Muscle layer of duodenum (tissue), 2 donors: ENCODE measurements around the gene STARD8.

Experiments
- H3K27ac ChIP-seq: one replicate; pipeline ENCODE4 v1.7.0; 2013; ENCODE audit warnings: mild to moderate bottlenecking, low read length
- H3K27me3 ChIP-seq: one replicate; pipeline ENCODE4 v1.7.0; 2013; ENCODE audit warnings: low read depth, mild to moderate bottlenecking, control low read depth, low read length
- H3K36me3 ChIP-seq, 2 donors: one replicate each; pipeline ENCODE4 v1.7.0; 2013; ENCODE audit warnings: low read length in 2 of 2, control low read depth in 1 of 2, mild to moderate bottlenecking in 1 of 2; ENCODE audit not compliant: insufficient read depth in 2 of 2, control insufficient read depth in 1 of 2
- H3K4me1 ChIP-seq, 2 donors: one replicate each; pipeline ENCODE4 v1.7.0; 2013; ENCODE audit warnings: low read length in 2 of 2, mild to moderate bottlenecking in 2 of 2, control low read depth in 1 of 2, moderate library complexity in 1 of 2; ENCODE audit not compliant: insufficient read depth in 2 of 2, control insufficient read depth in 1 of 2
- H3K4me3 ChIP-seq, 2 donors: one replicate each; pipeline ENCODE4 v1.7.0; 2013; ENCODE audit warnings: low read length in 2 of 2, low read depth in 1 of 2, mild to moderate bottlenecking in 1 of 2
- H3K9me3 ChIP-seq, 2 donors: one replicate each; pipeline ENCODE4 v1.7.0; 2013; ENCODE audit warnings: low read length in 2 of 2, control low read depth in 1 of 2, mild to moderate bottlenecking in 1 of 2; ENCODE audit not compliant: control insufficient read depth in 1 of 2
- donor health status: healthy.

Gene STARD8

GRCh38 chrX:68758671-68759070 is 111.2 kb downstream of the STARD8 start:
- Histone ChIP-seq H3K9me3 (no peaks in the 10 kb centered on the region), H3K4me3 (no peak overlapping the region), H3K4me1 (no peaks in the 10 kb centered on the region), H3K36me3 (no peaks in the 10 kb centered on the region), H3K27me3 (no peaks in the 10 kb centered on the region), H3K27ac (no peak overlapping the region)

GRCh38 chrX:68761086-68761485 is 113.6 kb downstream of the STARD8 start:
- Histone ChIP-seq H3K4me3 (no peak overlapping the region), H3K27me3 (no peaks in the 10 kb centered on the region), H3K4me1 (no peaks in the 10 kb centered on the region), H3K9me3 (no peaks in the 10 kb centered on the region), H3K27ac (no peak overlapping the region), H3K36me3 (no peaks in the 10 kb centered on the region)

GRCh38 chrX:68762766-68763165 is 115.3 kb downstream of the STARD8 start:
- no peak overlapping the region for H3K27ac ChIP-seq
- H3K27me3 ChIP-seq, result no peaks in the 10 kb centered on the region
- H3K4me3 ChIP-seq, result no peak overlapping the region
- no peaks in the 10 kb centered on the region for H3K4me1 ChIP-seq
- no peaks in the 10 kb centered on the region for H3K36me3 ChIP-seq
- H3K9me3 ChIP-seq, result no peaks in the 10 kb centered on the region

GRCh38 chrX:68763481-68763880 is 116.0 kb downstream of the STARD8 start:
- no peaks in the 10 kb centered on the region for H3K4me1 ChIP-seq
- no peak overlapping the region for H3K27ac ChIP-seq
- H3K27me3 ChIP-seq, result no peaks in the 10 kb centered on the region
- no peaks in the 10 kb centered on the region for H3K9me3 ChIP-seq
- no peak overlapping the region for H3K4me3 ChIP-seq
- H3K36me3 ChIP-seq, result no peaks in the 10 kb centered on the region
